ENCODE data around the gene FNDC4.
"Not testable (repeated sequence)": the region's sequence is repeated elsewhere in the genome, so short reads cannot be mapped to it uniquely, and the experiment has no call there.

The FNDC4 gene

GRCh38 chr2:27494944-27495554 is at the start of gene FNDC4:
Gene FNDC4, minus strand, starts transcription at chr2:27495200. Its CDS starts 521 bp downstream, at chr2:27494679.
- DNase-seq (ENCODE audit: low read depth in 1 of 2, low spot score in 1 of 2) = no peak

DNA sequence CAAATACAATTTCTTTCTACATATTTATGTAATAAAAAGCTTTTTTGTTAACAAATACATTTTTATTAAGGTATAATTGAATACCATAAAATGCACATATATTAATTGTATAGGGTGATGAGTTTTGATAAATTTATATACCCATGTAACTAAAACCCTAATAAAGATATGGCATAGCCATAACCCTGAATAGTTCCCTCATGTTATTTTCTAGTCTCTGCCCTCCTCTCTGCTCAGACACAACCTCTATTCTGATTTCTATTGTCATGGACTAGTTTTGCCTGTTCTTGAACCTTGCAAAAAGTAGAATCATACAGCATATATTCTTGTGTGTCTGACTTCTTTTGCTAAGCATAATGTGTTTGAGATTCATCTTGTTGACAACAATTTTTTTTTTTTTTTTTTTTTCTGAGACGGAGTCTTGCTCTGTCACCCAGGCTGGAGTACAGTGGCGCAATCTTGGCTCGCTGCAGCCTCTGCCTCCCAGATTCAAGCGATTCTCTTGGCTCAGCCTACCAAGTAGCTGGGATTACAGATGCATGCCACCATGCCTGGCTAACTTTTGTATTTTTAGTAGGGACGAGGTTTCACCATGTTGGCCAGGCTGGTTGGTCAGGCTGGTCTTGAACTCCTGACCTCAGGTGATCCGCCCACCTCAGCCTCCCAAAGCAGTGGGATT is 49.3 kb upstream of the FNDC4 start:
- no peak for DNase-seq (ENCODE audit: low read depth in 1 of 2, low spot score in 1 of 2)

- not testable (repeated sequence) for DNase-seq (ENCODE audit: low read depth in 1 of 2, low spot score in 1 of 2)
Measured at GRCh38 chr2:27539649-27540048, 44.6 kb upstream of the FNDC4 start.

GRCh38 chr2:27538839-27539450 is 43.9 kb upstream of the FNDC4 start:
- DNase-seq (ENCODE audit: low read depth in 1 of 2, low spot score in 1 of 2) = not testable (repeated sequence)

DNA sequence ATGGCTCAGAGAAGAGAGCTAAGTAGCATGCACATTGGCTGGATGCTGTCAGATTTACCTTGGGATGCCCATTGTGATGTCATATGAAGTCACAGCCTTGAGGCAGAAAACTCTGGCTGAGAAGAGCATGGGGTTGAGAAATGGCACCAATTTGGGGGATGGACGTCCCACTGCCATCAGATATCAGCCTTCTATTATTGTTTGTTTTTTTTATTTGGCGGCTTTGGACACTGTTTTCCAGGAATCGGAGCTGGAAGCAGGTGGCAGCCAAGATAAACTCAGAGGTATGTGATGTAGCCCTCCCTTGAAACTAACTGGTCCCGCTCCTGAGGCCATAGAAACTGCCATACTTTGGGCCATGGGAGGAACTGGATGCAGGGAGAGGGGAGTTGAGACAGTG is 42.3 kb upstream of the FNDC4 start:
- DNase-seq (ENCODE audit: low read depth in 1 of 2, low spot score in 1 of 2) = no peak

DNA sequence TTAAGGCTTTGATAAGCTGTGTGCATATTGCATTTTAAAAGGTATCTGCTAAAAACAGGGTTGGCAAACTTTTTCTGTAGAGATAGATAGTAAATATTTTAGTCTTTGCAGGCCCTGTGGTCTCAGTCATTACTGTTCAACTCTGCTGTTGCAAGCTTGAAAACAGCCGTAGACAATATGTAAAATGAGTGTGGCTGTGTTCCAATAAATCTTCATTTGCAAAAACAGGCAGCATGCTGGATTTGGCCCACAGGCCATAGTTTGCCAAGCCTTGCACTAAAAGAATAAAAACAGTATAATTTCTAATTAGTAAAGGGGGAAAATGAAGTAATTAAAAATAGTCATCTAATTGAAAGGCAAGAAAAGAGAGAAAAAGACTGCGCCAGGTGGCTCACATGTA is 37.0 kb upstream of the FNDC4 start:
- no peak for DNase-seq (ENCODE audit: low read depth in 1 of 2, low spot score in 1 of 2)

- DNase-seq (ENCODE audit: low read depth in 1 of 2, low spot score in 1 of 2) = no peak
Measured at GRCh38 chr2:27527182-27527581, 32.2 kb upstream of the FNDC4 start.

- DNase-seq (ENCODE audit: low read depth in 1 of 2, low spot score in 1 of 2) = no peak
Measured at GRCh38 chr2:27522400-27522945, 27.5 kb upstream of the FNDC4 start.

DNA sequence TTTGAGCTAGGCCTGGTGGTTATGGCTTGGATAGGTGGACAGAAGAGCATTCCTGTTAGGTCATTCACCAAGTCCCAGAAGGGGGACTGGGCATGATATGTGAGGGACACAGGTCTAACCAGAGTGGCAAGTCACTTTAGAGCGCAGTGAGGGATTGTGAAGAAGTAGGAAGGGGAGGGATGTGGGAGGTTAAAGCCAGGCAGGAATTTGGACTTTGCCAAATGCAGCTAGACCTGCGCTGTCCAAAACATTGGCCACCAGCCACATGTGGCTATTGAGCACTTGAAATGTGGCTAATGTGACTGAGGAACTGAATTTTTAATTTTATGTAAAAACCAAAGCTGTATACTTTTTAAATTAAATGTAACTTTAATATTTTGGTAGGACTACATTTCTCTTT is 25.3 kb upstream of the FNDC4 start:
- DNase-seq (ENCODE audit: low read depth in 1 of 2, low spot score in 1 of 2) = no peak

DNA sequence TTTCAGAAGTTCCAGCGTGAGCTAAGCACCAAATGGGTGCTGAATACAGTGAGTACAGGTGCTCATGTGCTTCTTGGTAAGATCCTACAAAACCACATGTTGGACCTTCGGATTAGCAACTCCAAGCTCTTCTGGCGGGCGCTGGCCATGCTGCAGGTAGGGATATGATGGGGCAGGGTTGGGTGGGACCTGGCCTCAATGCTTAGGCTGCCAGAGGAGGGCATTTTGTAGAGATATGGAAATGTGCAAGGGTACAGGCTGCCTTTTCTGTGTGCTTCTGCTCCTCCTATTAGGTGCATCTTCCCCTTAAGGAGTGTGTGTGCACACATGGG is 23.7 kb upstream of the FNDC4 start:
- no peak for DNase-seq (ENCODE audit: low read depth in 1 of 2, low spot score in 1 of 2)

GRCh38 chr2:27518113-27518781 is 23.2 kb upstream of the FNDC4 start:
- DNase-seq (ENCODE audit: low read depth in 1 of 2, low spot score in 1 of 2) = no peak

- DNase-seq (ENCODE audit: low read depth in 1 of 2, low spot score in 1 of 2) = no peak
Measured at GRCh38 chr2:27509326-27509725, 14.3 kb upstream of the FNDC4 start.

- DNase-seq (ENCODE audit: low read depth in 1 of 2, low spot score in 1 of 2) = no peak
Measured at GRCh38 chr2:27507293-27507692, 12.3 kb upstream of the FNDC4 start.

GRCh38 chr2:27506587-27506986 is 11.6 kb upstream of the FNDC4 start:
- no peak for DNase-seq (ENCODE audit: low read depth in 1 of 2, low spot score in 1 of 2)

DNA sequence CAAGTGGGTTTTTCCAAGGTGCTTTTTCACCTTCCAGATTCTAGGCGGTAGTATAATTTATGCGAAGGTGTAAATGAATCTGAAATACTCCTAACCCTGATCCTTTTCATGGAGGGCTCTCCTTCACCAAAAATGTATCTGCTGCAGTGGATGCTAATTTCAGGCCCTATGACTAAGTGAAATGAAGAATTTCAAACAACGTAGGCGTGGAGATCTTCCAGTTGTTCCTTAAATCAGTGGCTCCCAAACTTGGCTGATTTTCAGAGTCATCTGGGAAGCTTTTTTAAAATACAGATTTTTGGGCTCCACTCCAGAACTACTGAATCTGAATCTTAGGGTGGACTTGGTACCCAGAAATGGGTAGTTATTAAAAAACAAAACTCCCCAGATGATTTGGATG is 7.1 kb upstream of the FNDC4 start:
- no peak for DNase-seq (ENCODE audit: low read depth in 1 of 2, low spot score in 1 of 2)

DNA sequence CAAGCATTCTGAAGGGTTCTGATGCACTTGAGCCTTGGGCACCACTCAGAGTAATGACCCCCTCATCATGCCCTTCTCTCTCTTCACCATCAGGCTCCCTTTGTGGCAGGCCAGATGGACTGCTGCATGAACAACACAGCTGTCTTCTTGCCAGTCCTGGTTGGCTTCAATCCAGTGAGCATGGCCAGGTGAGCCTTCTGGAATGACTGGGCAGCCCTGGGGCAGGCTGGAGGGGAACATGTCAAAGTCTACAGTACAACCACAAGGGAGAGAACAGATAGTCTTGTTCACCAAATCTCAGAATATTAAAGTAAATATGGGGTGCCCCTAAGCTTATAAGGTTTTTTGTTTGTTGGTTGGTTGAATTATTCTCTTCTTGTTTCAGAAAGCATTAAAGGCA is 6.0 kb upstream of the FNDC4 start:
- DNase-seq (ENCODE audit: low read depth in 1 of 2, low spot score in 1 of 2) = no peak

GRCh38 chr2:27498975-27499374 is 4.0 kb upstream of the FNDC4 start:
- no peak for DNase-seq (ENCODE audit: low read depth in 1 of 2, low spot score in 1 of 2)

GRCh38 chr2:27497288-27497627 is 2.3 kb upstream of the FNDC4 start:
- DNase-seq (ENCODE audit: low read depth in 1 of 2, low spot score in 1 of 2) = no peak

DNA sequence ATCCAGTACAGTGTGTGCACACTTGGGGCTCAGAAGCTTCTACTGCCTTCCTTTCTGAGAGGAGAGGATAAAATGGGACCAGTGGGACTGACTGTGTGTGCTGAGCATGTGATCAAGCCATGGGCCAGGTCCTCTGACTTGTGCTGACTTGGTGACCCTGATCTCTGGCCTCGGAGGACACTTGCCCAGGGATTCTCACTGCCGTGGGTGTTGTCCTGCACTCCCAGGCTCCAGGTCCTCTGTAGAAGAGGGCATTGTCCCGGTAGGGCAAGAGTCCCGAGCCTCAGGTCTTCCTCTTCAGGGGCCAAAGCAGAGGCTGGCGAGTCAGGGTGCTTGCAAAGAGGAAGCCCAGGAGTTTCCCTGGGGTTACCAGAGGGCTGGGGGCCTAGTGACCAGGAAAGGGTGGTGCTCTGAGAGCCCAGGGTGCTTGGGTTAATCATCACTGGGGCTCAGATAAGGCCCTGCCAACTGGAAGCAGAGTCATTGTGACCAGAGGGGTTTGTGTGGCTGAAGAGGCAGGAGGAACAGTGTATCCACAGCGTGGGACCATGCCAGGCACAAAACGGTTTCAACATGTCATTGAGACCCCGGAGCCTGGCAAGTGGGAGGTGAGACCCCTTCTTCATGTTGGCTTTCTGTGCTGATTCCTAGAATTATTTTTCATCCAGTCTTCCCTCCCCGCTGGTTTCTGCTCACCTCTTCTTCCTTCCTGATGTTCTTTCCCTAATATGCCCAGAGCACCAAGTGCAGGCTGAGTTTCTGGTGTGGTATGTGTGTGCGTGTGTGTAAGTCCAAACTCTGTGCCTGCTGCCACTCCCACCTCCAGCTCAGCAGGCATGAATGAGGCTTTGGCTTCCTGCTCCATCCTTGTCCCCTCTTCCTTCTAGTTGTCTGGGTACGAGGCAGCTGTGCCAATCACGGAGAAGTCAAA is 1.6 kb upstream of the FNDC4 start, which contains the start of gene GCKR:
Gene GCKR (plus strand): TSS at position 483 of the 931 bp plus-strand sequence. CDS start 66 bp downstream, at position 549.
- DNase-seq (ENCODE audit: low read depth in 1 of 2, low spot score in 1 of 2) = no peak

GRCh38 chr2:27495840-27496356 is 898 bp upstream of the FNDC4 start:
- no peak for DNase-seq (ENCODE audit: low read depth in 1 of 2, low spot score in 1 of 2)

Measured in stimulated activated CD4-positive, alpha-beta T cell treated with anti-CD3 and anti-CD28 coated beads, Interleukin-15, amount 100 ng/mL, for 1 hour (primary cell).